ENCODE measurements around the gene ARHGAP40.

- TF ChIP-seq YY1 (tag by site-specific recombination; IDR thresholded peaks at IDR 0.05): no peak
- no peak for TF ChIP-seq CTCF (tag by site-specific recombination; IDR thresholded peaks at IDR 0.05)
- no peak for TF ChIP-seq ZNF837 (tag by site-specific recombination; IDR thresholded peaks at IDR 0.05)
Measured at GRCh38 chr20:38589351-38589750, 12.3 kb upstream of the ARHGAP40 start.
